SK-N-SH (cell line): ENCODE data around the gene MIGA1. TPM values are rescaled to one million over a fixed set of nuclear protein-coding genes. Genes with fewer than 3 reads are reported as not detected.

ENCODE experiments used
- CTCF ChIA-PET: fragments of 300-600, 350-600 bp; formaldehyde crosslinking; extraction: SDS; loops from one replicate; lab custom pipeline; 2021; lab: Yijun Ruan, JAX
- POLR2A ChIA-PET: fragments of 350-600 bp; sonication (Branson Sonifier 250); formaldehyde crosslinking; extraction: SDS; loops from one replicate; lab custom pipeline; 2020; ENCODE audit warnings: antibody characterized with exemption, inconsistent platforms; lab: Yijun Ruan, JAX
- DNase-seq: peaks from one replicate; pipeline ENCODE4 v3.0.0; 2012
- H2AFZ ChIP-seq: fragments of 200-600 bp; sonication (generic); 2 replicates; pipeline ENCODE4 v1.8.1; 2016; ENCODE audit warnings: antibody characterized with exemption, mild to moderate bottlenecking, low read depth
- H3F3A ChIP-seq: fragments of 200-600 bp; sonication (generic); replicated peaks from 2 replicates; pipeline ENCODE3; 2016; ENCODE audit warnings: antibody characterized with exemption, mild to moderate bottlenecking; ENCODE audit not compliant: insufficient read depth
- H3K27ac ChIP-seq, 2 experiments: fragments of 200-500 bp in 1 of 2; fragments of 200-600 bp in 1 of 2; sonication (Bioruptor generic) in 1 of 2; sonication (generic), shearing (Covaris generic) in 1 of 2; 2 replicates each; pipeline versions ENCODE4 v1.5.1 to v1.6.1; 2014 to 2016; ENCODE audit warnings: low read depth in 2 of 2, inconsistent platforms in 1 of 2, low read length in 1 of 2, mild to moderate bottlenecking in 1 of 2, mixed read lengths in 1 of 2
- H3K27me3 ChIP-seq: fragments of 200-600 bp; sonication (generic), shearing (Covaris generic); 2 replicates; pipeline ENCODE4 v1.6.1; 2016; ENCODE audit warnings: mixed run types; ENCODE audit not compliant: insufficient read depth
- H3K36me3 ChIP-seq, 2 experiments: fragments of 200-500 bp in 1 of 2; fragments of 200-600 bp in 1 of 2; sonication (Bioruptor generic) in 1 of 2; sonication (generic) in 1 of 2; replicated peaks in 1 of 2; 2 replicates each; pipeline versions ENCODE3 to v1.5.1; 2014 to 2016; ENCODE audit warnings: low read length in 1 of 2, mild to moderate bottlenecking in 1 of 2; ENCODE audit not compliant: insufficient read depth in 2 of 2, control insufficient read depth in 1 of 2
- H3K4me1 ChIP-seq, 2 experiments: fragments of 200-500 bp in 1 of 2; fragments of 200-600 bp in 1 of 2; sonication (Bioruptor generic) in 1 of 2; sonication (generic), shearing (Covaris generic) in 1 of 2; 2 replicates each; pipeline versions ENCODE4 v1.5.1 to v1.6.1; 2014 to 2016; ENCODE audit warnings: low read depth in 1 of 2, low read length in 1 of 2, mixed run types in 1 of 2; ENCODE audit not compliant: insufficient read depth in 2 of 2, control insufficient read depth in 1 of 2
- H3K4me2 ChIP-seq: fragments of 200-600 bp; sonication (generic), shearing (Covaris generic); 2 replicates; pipeline ENCODE4 v1.6.1; 2017; ENCODE audit warnings: mixed run types
- H3K4me3 ChIP-seq, 2 experiments: fragments of 200-500 bp in 1 of 2; fragments of 200-600 bp in 1 of 2; sonication (Bioruptor generic) in 1 of 2; sonication (generic), shearing (Covaris generic) in 1 of 2; 2 replicates each; pipeline versions ENCODE4 v1.5.1 to v1.8.1; 2014 to 2016; ENCODE audit warnings: low read depth in 2 of 2, inconsistent platforms in 1 of 2, low read length in 1 of 2, mild to moderate bottlenecking in 1 of 2, mixed read lengths in 1 of 2, moderate library complexity in 1 of 2
- H3K79me2 ChIP-seq: fragments of 200-600 bp; sonication (generic); 2 replicates; pipeline ENCODE4 v1.8.1; 2017; ENCODE audit warnings: mild to moderate bottlenecking; ENCODE audit not compliant: insufficient read depth
- H3K9ac ChIP-seq: fragments of 200-600 bp; sonication (generic); 2 replicates; pipeline ENCODE4 v1.6.1; 2017; ENCODE audit warnings: mixed run types
- H3K9me2 ChIP-seq: fragments of 200-600 bp; sonication (generic); 2 replicates; pipeline ENCODE4 v1.6.1; 2017; ENCODE audit warnings: mixed run types
- H3K9me3 ChIP-seq: fragments of 200-600 bp; sonication (generic); 2 replicates; pipeline ENCODE4 v1.6.1; 2017; ENCODE audit warnings: mixed run types, mild to moderate bottlenecking, moderate library complexity
- H4K20me1 ChIP-seq: fragments of 200-600 bp; sonication (generic); 2 replicates; pipeline ENCODE4 v1.6.1; 2017; ENCODE audit warnings: mild to moderate bottlenecking, mixed run types; ENCODE audit not compliant: insufficient read depth
- CHD2 ChIP-seq: fragments of 150-350 bp; IDR thresholded peaks from 2 replicates; pipeline ENCODE4 v1.6.1; 2018; ENCODE audit warnings: low read length; ENCODE audit not compliant: partially characterized antibody
- EP300 ChIP-seq, 2 experiments: IDR thresholded peaks; 2 replicates each; pipeline versions ENCODE4 v1.4.0 to v1.6.1; 2012; ENCODE audit warnings: borderline replicate concordance in 1 of 2, low read depth in 1 of 2, low read length in 1 of 2
- EZH2phosphoT487 ChIP-seq: fragments of 200-600 bp; sonication (generic); IDR thresholded peaks from 2 replicates; pipeline ENCODE4 v1.6.1; 2017; ENCODE audit warnings: low read depth, mixed run types, mild to moderate bottlenecking, antibody characterized with exemption, moderate library complexity, borderline replicate concordance
- FOXJ3 ChIP-seq: sonication (generic); formaldehyde crosslinking; IDR thresholded peaks from 2 replicates; pipeline ENCODE4 v1.5.1; 2020; ENCODE audit warnings: mild to moderate bottlenecking, missing genetic modification reagents
- GABPA ChIP-seq: IDR thresholded peaks from 2 replicates; pipeline ENCODE4 v1.4.0; 2012; ENCODE audit warnings: low read depth, mild to moderate bottlenecking
- GATA2 ChIP-seq: sonication (generic); formaldehyde crosslinking; IDR thresholded peaks from 2 replicates; pipeline ENCODE4 v1.5.0; 2020; ENCODE audit warnings: mild to moderate bottlenecking, missing genetic modification reagents
- JUND ChIP-seq: IDR thresholded peaks from 2 replicates; pipeline ENCODE4 v1.4.0; 2012
- MXI1 ChIP-seq: IDR thresholded peaks from 2 replicates; pipeline ENCODE4 v1.6.1; 2012; ENCODE audit warnings: mild to moderate bottlenecking, low read depth, low read length, improper control_type of control experiment
- NFIC ChIP-seq: IDR thresholded peaks from 2 replicates; pipeline ENCODE4 v1.4.0; 2012; ENCODE audit warnings: borderline replicate concordance
- NRF1 ChIP-seq: IDR thresholded peaks from 2 replicates; pipeline ENCODE4 v1.6.1; 2012; ENCODE audit warnings: low read depth, mild to moderate bottlenecking, low read length
- RAD21 ChIP-seq: IDR thresholded peaks from 2 replicates; pipeline ENCODE4 v1.6.1; 2012; ENCODE audit warnings: mild to moderate bottlenecking, low read length
- RCOR1 ChIP-seq: fragments of 150-350 bp; IDR thresholded peaks from 2 replicates; pipeline ENCODE4 v1.6.1; 2017; ENCODE audit warnings: antibody characterized with exemption, low read length
- RFX5 ChIP-seq: IDR thresholded peaks from 2 replicates; pipeline ENCODE4 v1.6.1; 2012; ENCODE audit warnings: mild to moderate bottlenecking, improper control_type of control experiment, low read length
- RXRA ChIP-seq: IDR thresholded peaks from 2 replicates; pipeline ENCODE4 v1.4.0; 2012; ENCODE audit warnings: low read depth, mild to moderate bottlenecking, borderline replicate concordance
- SIN3A ChIP-seq: IDR thresholded peaks from 2 replicates; pipeline ENCODE4 v1.6.1; 2012; ENCODE audit warnings: low read depth, mild to moderate bottlenecking, low read length, moderate library complexity, borderline replicate concordance
- SMC3 ChIP-seq: IDR thresholded peaks from 2 replicates; pipeline ENCODE4 v1.6.1; 2012; ENCODE audit warnings: low read depth, low read length, improper control_type of control experiment
- TAF1 ChIP-seq: IDR thresholded peaks from 2 replicates; pipeline ENCODE4 v1.6.1; 2012; ENCODE audit warnings: low read depth, mild to moderate bottlenecking, low read length, moderate library complexity, borderline replicate concordance
- TEAD4 ChIP-seq: IDR thresholded peaks from 2 replicates; pipeline ENCODE4 v1.4.0; 2012; ENCODE audit warnings: mild to moderate bottlenecking, borderline replicate concordance; ENCODE audit not compliant: insufficient read depth
- YY1 ChIP-seq: IDR thresholded peaks from 2 replicates; pipeline ENCODE4 v1.4.0; 2012; ENCODE audit warnings: low read depth, mild to moderate bottlenecking
- WGBS: methylation state at CpG from one replicate; pipeline ENCODE4 v1.1.6; 2017; ENCODE audit warnings: low lambda C conversion rate; 5-methylcytosine and 5-hydroxymethylcytosine counted together
- polyA plus RNA-seq, 3 experiments: library from polyadenylated mRNA; depleted of rRNA; stranded (reverse); fragments of >200 nt; gene quantifications; 2 replicates each; pipeline ENCODE4 v1.2.3, GENCODE V29; 2012
- TF ChIP-seq, protein P1 (sequence below): IDR thresholded peaks from 2 replicates; pipeline ENCODE4 v1.4.0; 2012; ENCODE audit warnings: low read depth
- TF ChIP-seq, protein P2 (sequence below): fragments of 150-350 bp; IDR thresholded peaks from 2 replicates; pipeline ENCODE4 v1.6.1; 2017; ENCODE audit warnings: antibody characterized with exemption, low read length, low read depth, borderline replicate concordance
- TF ChIP-seq, protein P3 (sequence below): IDR thresholded peaks from 2 replicates; pipeline ENCODE4 v1.6.1; 2012; ENCODE audit warnings: mild to moderate bottlenecking, low read depth, low read length, moderate library complexity
- TF ChIP-seq, protein P4 (sequence below): IDR thresholded peaks from 2 replicates; pipeline ENCODE4; 2012
- TF ChIP-seq, protein P5 (sequence below): IDR thresholded peaks from 2 replicates; pipeline ENCODE4 v1.4.0; 2012; ENCODE audit warnings: low read depth, borderline replicate concordance

MIGA1 gene
- polyA plus RNA-seq, 1 of the 3 experiments (the other 2 are of a cell fraction), result 2.5 TPM

DNA sequence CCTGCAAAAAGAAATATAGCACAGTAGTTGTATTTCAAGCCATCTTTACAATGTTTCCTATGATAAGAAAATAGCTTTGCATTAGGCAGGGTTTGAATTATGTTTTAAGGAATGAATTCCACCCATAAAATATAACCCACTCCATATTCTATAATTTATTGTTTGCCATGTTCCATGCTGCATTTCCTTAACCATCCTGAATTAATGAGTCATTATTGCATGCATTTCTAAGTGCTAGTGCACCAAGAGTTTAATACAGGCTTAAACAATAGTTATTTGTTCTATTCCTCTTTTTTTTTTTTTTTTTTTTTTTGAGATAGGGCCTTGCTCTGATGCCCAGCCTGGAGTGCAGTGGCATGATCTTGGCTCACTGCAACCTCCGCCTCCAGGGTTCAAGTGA, 45.2 kb downstream of the MIGA1 start (continued):
- TF ChIP-seq NRF1 (no peak), GATA2 (no peak)
- TF ChIP-seq, protein P1, sequence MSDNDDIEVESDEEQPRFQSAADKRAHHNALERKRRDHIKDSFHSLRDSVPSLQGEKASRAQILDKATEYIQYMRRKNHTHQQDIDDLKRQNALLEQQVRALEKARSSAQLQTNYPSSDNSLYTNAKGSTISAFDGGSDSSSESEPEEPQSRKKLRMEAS, result no peak

DNA sequence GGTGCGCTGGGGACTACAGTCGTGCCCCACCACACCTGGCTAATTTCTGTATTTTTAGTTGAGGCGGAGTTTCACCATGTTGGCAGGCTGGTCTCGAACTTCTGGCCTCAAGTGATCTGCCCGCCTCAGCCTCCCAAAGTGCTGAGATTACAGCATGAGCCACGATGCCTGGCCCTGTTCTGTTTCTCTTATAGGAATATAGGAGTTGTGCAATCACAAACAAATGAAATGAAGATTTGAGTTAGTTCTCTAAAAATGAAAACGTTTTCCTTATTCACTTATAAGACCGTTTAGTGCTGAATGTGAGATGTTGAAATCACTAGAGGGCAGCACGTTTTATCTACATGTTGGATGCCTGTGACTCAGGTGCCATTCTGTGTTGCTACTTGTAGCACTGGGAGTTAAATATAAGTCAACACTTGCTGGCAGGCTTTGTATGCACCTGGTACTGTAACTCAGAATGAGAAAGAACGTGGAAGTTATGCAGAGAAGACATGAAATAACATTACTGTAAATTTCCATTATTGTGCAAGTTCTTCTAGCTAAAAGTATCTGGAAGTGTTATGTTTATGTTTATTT, 45.8 kb downstream of the MIGA1 start:
- peaks cover 13 to 57% of the 10 kb centered on the region in 2 experiments for H3K36me3 ChIP-seq
- peaks cover 0 to 19% of the 10 kb centered on the region in 2 experiments; a peak in 1 of 4 replicates for H3K4me1 ChIP-seq
- H3K27me3 ChIP-seq, result no peaks in the 10 kb centered on the region
- H3K27ac ChIP-seq, result peak overlapping the region in 1 of 2 experiments; percentile 63; a peak in 2 of 4 replicates
- CTCF ChIA-PET, result interaction anchor here (0.6 to 2.1 kb wide), 7 partner anchors 8 to 1092 kb away, joined by 3 to 5 read pairs (median 3); no protein-coding TSS in a partner anchor
- H3F3A ChIP-seq, result peaks cover 34% of the 10 kb centered on the region
- no peaks in the 10 kb centered on the region for H3K9me3 ChIP-seq
- no peak overlapping the region; the same call in 1 of the 2 replicates for H3K4me2 ChIP-seq
- 64% methylated on average over 8 of the region's 10 CpGs for WGBS
- no peaks in the 10 kb centered on the region for H3K9me2 ChIP-seq
- no peak overlapping the region for H2AFZ ChIP-seq
- H3K4me3 ChIP-seq, result no peak overlapping the region
- peaks cover 16% of the 10 kb centered on the region; the same call in 1 of the 2 replicates for H3K79me2 ChIP-seq
- DNase-seq, result no peak
- H4K20me1 ChIP-seq, result no peaks in the 10 kb centered on the region
- POLR2A ChIA-PET, result no interaction called here
- H3K9ac ChIP-seq, result no peak overlapping the region
- TF ChIP-seq RCOR1 (no peak), RAD21 (peak; percentile 46), NFIC (no peak), EP300 (IDR thresholded peaks at IDR 0.05; ENCODE audit: borderline replicate concordance in 1 of 2, low read depth in 1 of 2, low read length in 1 of 2) (no peak), TAF1 (no peak), CHD2 (no peak), EZH2phosphoT487 (no peak), YY1 (no peak), TEAD4 (no peak), JUND (no peak), GABPA (no peak), FOXJ3 (CRISPR knock-in tag) (no peak), MXI1 (no peak), RFX5 (no peak), SMC3 (peak; percentile 25; the same call in 1 of the 2 replicates), RXRA (no peak), SIN3A (no peak)
- TF ChIP-seq, protein P2, sequence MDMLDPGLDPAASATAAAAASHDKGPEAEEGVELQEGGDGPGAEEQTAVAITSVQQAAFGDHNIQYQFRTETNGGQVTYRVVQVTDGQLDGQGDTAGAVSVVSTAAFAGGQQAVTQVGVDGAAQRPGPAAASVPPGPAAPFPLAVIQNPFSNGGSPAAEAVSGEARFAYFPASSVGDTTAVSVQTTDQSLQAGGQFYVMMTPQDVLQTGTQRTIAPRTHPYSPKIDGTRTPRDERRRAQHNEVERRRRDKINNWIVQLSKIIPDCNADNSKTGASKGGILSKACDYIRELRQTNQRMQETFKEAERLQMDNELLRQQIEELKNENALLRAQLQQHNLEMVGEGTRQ, result no peak
- TF ChIP-seq, protein P3, sequence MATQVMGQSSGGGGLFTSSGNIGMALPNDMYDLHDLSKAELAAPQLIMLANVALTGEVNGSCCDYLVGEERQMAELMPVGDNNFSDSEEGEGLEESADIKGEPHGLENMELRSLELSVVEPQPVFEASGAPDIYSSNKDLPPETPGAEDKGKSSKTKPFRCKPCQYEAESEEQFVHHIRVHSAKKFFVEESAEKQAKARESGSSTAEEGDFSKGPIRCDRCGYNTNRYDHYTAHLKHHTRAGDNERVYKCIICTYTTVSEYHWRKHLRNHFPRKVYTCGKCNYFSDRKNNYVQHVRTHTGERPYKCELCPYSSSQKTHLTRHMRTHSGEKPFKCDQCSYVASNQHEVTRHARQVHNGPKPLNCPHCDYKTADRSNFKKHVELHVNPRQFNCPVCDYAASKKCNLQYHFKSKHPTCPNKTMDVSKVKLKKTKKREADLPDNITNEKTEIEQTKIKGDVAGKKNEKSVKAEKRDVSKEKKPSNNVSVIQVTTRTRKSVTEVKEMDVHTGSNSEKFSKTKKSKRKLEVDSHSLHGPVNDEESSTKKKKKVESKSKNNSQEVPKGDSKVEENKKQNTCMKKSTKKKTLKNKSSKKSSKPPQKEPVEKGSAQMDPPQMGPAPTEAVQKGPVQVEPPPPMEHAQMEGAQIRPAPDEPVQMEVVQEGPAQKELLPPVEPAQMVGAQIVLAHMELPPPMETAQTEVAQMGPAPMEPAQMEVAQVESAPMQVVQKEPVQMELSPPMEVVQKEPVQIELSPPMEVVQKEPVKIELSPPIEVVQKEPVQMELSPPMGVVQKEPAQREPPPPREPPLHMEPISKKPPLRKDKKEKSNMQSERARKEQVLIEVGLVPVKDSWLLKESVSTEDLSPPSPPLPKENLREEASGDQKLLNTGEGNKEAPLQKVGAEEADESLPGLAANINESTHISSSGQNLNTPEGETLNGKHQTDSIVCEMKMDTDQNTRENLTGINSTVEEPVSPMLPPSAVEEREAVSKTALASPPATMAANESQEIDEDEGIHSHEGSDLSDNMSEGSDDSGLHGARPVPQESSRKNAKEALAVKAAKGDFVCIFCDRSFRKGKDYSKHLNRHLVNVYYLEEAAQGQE, result no peak
- TF ChIP-seq, protein P4, sequence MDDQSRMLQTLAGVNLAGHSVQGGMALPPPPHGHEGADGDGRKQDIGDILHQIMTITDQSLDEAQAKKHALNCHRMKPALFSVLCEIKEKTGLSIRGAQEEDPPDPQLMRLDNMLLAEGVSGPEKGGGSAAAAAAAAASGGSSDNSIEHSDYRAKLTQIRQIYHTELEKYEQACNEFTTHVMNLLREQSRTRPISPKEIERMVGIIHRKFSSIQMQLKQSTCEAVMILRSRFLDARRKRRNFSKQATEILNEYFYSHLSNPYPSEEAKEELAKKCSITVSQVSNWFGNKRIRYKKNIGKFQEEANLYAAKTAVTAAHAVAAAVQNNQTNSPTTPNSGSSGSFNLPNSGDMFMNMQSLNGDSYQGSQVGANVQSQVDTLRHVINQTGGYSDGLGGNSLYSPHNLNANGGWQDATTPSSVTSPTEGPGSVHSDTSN, result no peak
- TF ChIP-seq, protein P1, result no peak
- TF ChIP-seq, protein P5, sequence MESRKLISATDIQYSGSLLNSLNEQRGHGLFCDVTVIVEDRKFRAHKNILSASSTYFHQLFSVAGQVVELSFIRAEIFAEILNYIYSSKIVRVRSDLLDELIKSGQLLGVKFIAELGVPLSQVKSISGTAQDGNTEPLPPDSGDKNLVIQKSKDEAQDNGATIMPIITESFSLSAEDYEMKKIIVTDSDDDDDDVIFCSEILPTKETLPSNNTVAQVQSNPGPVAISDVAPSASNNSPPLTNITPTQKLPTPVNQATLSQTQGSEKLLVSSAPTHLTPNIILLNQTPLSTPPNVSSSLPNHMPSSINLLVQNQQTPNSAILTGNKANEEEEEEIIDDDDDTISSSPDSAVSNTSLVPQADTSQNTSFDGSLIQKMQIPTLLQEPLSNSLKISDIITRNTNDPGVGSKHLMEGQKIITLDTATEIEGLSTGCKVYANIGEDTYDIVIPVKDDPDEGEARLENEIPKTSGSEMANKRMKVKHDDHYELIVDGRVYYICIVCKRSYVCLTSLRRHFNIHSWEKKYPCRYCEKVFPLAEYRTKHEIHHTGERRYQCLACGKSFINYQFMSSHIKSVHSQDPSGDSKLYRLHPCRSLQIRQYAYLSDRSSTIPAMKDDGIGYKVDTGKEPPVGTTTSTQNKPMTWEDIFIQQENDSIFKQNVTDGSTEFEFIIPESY, result no peak
